HepG2 (cell line): Measurements from ENCODE around the gene STX1B. TPM values are rescaled to one million over a fixed set of nuclear protein-coding genes. Genes with fewer than 3 reads are reported as not detected.

Experiments
- AGO1 ChIP-seq: fragments of 200-400 bp; formaldehyde crosslinking; IDR thresholded peaks from 2 replicates; pipeline ENCODE4 v1.6.1; 2017; ENCODE audit warnings: mild to moderate bottlenecking, low read depth, low read length, moderate library complexity; ENCODE audit not compliant: poor library complexity, severe bottlenecking
- IKZF5 ChIP-seq: IDR thresholded peaks from 2 replicates; pipeline ENCODE4 v1.6.1; 2018; ENCODE audit warnings: missing genetic modification reagents, mild to moderate bottlenecking, missing compliant biosample characterization
- KLF11 ChIP-seq: IDR thresholded peaks from 2 replicates; pipeline ENCODE4 v1.6.1; 2016; ENCODE audit warnings: missing compliant biosample characterization
- RFXANK ChIP-seq: IDR thresholded peaks from 2 replicates; pipeline ENCODE4 v1.6.1; 2016
- SP140L ChIP-seq: sonication (generic); formaldehyde crosslinking; IDR thresholded peaks from 2 replicates; pipeline ENCODE4 v1.4.0; 2020; ENCODE audit warnings: missing genetic modification reagents, borderline replicate concordance
- ZBTB2 ChIP-seq: sonication (generic); formaldehyde crosslinking; IDR thresholded peaks from 2 replicates; pipeline ENCODE4 v1.8.0; 2022; ENCODE audit warnings: low read depth, missing genetic modification reagents
- ZMYM3 ChIP-seq: sonication (generic); formaldehyde crosslinking; IDR thresholded peaks from 2 replicates; pipeline ENCODE4 v1.5.1; 2020; ENCODE audit warnings: mild to moderate bottlenecking, missing genetic modification reagents
- ZNF260 ChIP-seq: sonication (generic); formaldehyde crosslinking; IDR thresholded peaks from 2 replicates; pipeline ENCODE4 v1.4.0; 2020; ENCODE audit warnings: missing genetic modification reagents, low read depth, mild to moderate bottlenecking, borderline replicate concordance
- ZNF292 ChIP-seq: sonication (generic); formaldehyde crosslinking; IDR thresholded peaks from 2 replicates; pipeline ENCODE4 v1.8.1; 2022; ENCODE audit warnings: mild to moderate bottlenecking, low read depth, missing genetic modification reagents, borderline replicate concordance
- ZNF766 ChIP-seq: sonication (generic); formaldehyde crosslinking; IDR thresholded peaks from 2 replicates; pipeline ENCODE4 v1.5.0; 2020; ENCODE audit warnings: missing genetic modification reagents, borderline replicate concordance
- polyA plus RNA-seq, 8 experiments: library from polyadenylated mRNA; depleted of rRNA in 3 of 8; stranded (reverse) in 7 of 8; unstranded in 1 of 8; fragments of >200 nt; fragmentation: Illumina TruSeq in 4 of 8; extraction: Trizol in 4 of 8; gene quantifications; 2 replicates each; pipeline versions ENCODE4 v1.2.1 to v1.2.3, GENCODE V29; 2011 to 2016; ENCODE audit warnings: low read depth in 4 of 8, missing spikeins in 1 of 8, mixed read lengths in 1 of 8; ENCODE audit not compliant: insufficient read depth in 1 of 8
- total RNA-seq, 5 experiments: library from RNA; depleted of rRNA; stranded (reverse); fragments of >200 nt; fragmentation: Illumina TruSeq; extraction: Trizol; gene quantifications; 2 replicates each; pipeline ENCODE4 v1.2.3, GENCODE V29; 2016; ENCODE audit warnings: low read depth in 1 of 5
- TF ChIP-seq, protein P1 (sequence below): sonication (generic); formaldehyde crosslinking; IDR thresholded peaks from 2 replicates; pipeline ENCODE4 v1.4.0; 2020; ENCODE audit warnings: mild to moderate bottlenecking, missing genetic modification reagents

STX1B gene
- total and polyA plus RNA-seq, 2 of the 13 experiments (the other 11 are each of a cell fraction or from before 2014, with no cell fraction given): 2.1 to 3.0 TPM

DNA sequence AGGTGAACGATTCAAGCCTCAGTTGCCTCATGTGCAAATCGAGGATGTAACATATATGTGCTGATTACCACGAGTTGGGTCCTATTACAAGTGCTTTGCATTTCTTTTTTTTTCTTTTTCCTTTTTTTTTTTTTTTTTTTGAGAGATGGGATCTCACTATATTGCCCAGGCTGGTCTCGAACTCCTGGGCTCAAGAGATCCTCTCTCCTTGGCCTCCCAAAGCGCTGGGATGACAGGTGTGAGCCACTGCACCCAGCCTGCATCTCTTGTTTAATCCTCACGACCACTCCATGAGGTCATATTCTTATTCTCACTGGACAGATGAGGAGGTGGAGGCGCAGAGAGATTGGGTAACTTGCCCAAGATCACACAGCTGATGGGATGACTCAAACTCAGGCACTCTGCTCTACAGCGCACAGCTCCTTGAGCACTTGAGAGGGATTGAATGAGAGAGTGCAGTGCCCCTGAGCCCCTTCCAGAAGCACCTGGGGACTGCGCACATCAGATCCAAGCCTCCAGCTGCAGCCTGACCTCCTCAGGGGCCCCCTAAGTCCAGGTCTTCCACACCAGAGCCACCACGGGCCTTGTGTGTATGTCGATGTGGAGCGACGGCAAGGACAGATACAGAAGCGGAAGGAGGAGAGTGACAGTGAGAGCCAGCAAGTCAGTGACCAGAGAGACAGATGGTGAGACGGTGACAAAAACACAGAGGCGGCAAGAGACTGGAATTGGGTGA, 4.9 kb downstream of the STX1B start (continued):
- TF ChIP-seq ZNF766 (CRISPR knock-in tag) (no peak), SP140L (CRISPR knock-in tag) (no peak), ZBTB2 (CRISPR knock-in tag) (no peak), ZNF292 (CRISPR knock-in tag) (no peak), ZMYM3 (CRISPR knock-in tag) (peak; percentile 74), ZNF260 (CRISPR knock-in tag) (no peak), IKZF5 (no peak), AGO1 (no peak), KLF11 (CRISPR knock-in tag) (no peak), RFXANK (CRISPR knock-in tag) (no peak)
- TF ChIP-seq, protein P1, sequence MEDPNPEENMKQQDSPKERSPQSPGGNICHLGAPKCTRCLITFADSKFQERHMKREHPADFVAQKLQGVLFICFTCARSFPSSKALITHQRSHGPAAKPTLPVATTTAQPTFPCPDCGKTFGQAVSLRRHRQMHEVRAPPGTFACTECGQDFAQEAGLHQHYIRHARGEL (CRISPR knock-in tag): no peak
